ENCODE results near the gene MLANA.
"Not testable (repeated sequence)": the region's sequence is repeated elsewhere in the genome, so short reads cannot be mapped to it uniquely, and the experiment has no call there.

MLANA gene

GRCh38 chr9:5869315-5870019, 21.2 kb upstream of the MLANA start:
- peak in 1 of 2 donors; percentile 16 for DNase-seq (ENCODE audit: low read depth in 2 of 2)

- no peak for DNase-seq (ENCODE audit: low read depth in 2 of 2)
Measured at GRCh38 chr9:5870020-5870339, 20.7 kb upstream of the MLANA start.

GRCh38 chr9:5870691-5871090, 20.0 kb upstream of the MLANA start:
- no peak for DNase-seq (ENCODE audit: low read depth in 2 of 2)

GRCh38 chr9:5871785-5872184, 18.9 kb upstream of the MLANA start:
- no peak for DNase-seq (ENCODE audit: low read depth in 2 of 2)

- no peak for DNase-seq (ENCODE audit: low read depth in 2 of 2)
Measured at GRCh38 chr9:5872511-5872910, 18.2 kb upstream of the MLANA start.

- no peak for DNase-seq (ENCODE audit: low read depth in 2 of 2)
Measured at GRCh38 chr9:5873439-5873838, 17.2 kb upstream of the MLANA start.

- no peak for DNase-seq (ENCODE audit: low read depth in 2 of 2)
Measured at GRCh38 chr9:5874048-5874447, 16.6 kb upstream of the MLANA start.

- DNase-seq (ENCODE audit: low read depth in 2 of 2): no peak
Measured at GRCh38 chr9:5876026-5876425, 14.7 kb upstream of the MLANA start.

- DNase-seq (ENCODE audit: low read depth in 2 of 2): no peak
Measured at GRCh38 chr9:5876711-5877110, 14.0 kb upstream of the MLANA start.

- no peak for DNase-seq (ENCODE audit: low read depth in 2 of 2)
Measured at GRCh38 chr9:5879419-5880181, 11.1 kb upstream of the MLANA start.

GRCh38 chr9:5882244-5883012, 8.3 kb upstream of the MLANA start:
- not testable (repeated sequence) for DNase-seq (ENCODE audit: low read depth in 2 of 2)

GRCh38 chr9:5884191-5884590, 6.5 kb upstream of the MLANA start:
- no peak for DNase-seq (ENCODE audit: low read depth in 2 of 2)

- DNase-seq (ENCODE audit: low read depth in 2 of 2): peak; percentile 69 to 81
Measured at GRCh38 chr9:5886114-5886939, 4.4 kb upstream of the MLANA start.

GRCh38 chr9:5892456-5893133, 1.9 kb downstream of the MLANA start:
- DNase-seq (ENCODE audit: low read depth in 2 of 2): no peak

- no peak for DNase-seq (ENCODE audit: low read depth in 2 of 2)
Measured at GRCh38 chr9:5893134-5893505, 2.4 kb downstream of the MLANA start.

- DNase-seq (ENCODE audit: low read depth in 2 of 2): no peak
Measured at GRCh38 chr9:5893591-5894236, 3.0 kb downstream of the MLANA start.

- no peak for DNase-seq (ENCODE audit: low read depth in 2 of 2)
Measured at GRCh38 chr9:5894237-5894959, 3.7 kb downstream of the MLANA start.

- no peak for DNase-seq (ENCODE audit: low read depth in 2 of 2)
Measured at GRCh38 chr9:5895782-5896181, 5.1 kb downstream of the MLANA start.

- no peak for DNase-seq (ENCODE audit: low read depth in 2 of 2)
Measured at GRCh38 chr9:5896863-5897262, 6.2 kb downstream of the MLANA start.

GRCh38 chr9:5897851-5898250, 7.2 kb downstream of the MLANA start:
- no peak for DNase-seq (ENCODE audit: low read depth in 2 of 2)

Measured in stimulated activated CD8-positive, alpha-beta memory T cell treated with anti-CD3 and anti-CD28 coated beads, Interleukin-2, amount 100 ng/mL, for 48 hours (primary cell).